NAMALWA (cell line): ENCODE measurements around the gene PCDH7.
A peak's percentile ranks its signal among the peaks of the same experiment; 100 is the strongest.

Source experiments
- DNase-seq: peaks from one replicate; pipeline ENCODE4 v3.0.0-alpha.2; 2015; ENCODE audit warnings: low spot score

PCDH7 gene

DNA sequence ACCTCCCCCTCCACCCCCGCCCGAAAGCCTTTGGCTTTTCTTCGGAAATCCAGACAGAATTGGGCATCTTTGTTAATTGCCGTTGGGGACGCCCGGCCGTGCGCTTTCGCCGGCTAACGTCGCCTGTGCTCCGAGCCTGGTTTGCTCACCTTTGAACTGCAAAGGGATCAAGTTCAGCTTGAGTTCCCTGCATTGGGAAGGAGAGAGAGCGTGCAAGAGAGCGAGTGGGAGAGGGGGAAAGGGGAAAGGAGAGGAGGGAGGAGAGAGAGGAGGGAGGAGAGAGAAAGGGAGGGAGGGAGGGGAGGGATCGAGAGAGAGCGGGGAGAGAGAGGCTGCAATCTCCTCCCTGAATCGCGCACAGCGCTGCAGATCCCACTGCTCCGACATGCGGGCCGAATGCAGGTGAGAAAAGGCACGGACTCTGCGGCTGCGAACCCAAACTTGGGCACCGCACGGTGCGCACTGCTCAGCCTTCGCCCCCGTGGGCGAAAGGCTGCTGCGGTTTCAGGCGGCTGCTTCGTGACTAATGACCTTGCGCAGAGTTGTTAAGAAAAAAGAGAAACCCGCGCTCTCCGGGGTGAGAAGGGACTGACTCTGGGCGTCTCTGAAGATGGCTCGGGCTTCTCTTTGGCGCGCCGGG lies at the start of gene PCDH7:
TSS of gene PCDH7 (plus strand) at position 349 of the 640 bp plus-strand sequence. CDS start 1,054 bp downstream, outside the sequence.
- no peak for DNase-seq

- DNase-seq, result no peak
These were observed 48.2 kb upstream of the PCDH7 start for GRCh38 chr4:30671926-30672448.

DNA sequence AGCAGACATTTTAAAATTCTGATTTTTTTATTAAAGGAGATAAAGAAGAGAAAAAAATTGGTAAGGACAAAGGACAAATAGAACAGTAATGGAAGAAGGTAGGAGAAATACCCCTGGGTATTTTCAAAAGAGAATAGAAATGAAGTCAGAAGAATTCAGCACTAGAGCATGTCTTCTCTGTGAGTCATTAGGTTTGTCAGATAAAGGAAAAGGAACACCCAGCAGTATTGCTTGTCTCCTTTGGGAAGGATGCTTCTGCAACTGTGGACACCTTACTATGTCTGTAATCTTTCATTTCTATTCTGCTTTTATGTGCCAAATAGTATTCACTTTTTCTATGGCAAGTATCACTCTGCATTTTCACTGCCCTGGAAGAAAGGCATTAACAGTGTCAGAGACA lies 24.0 kb upstream of the PCDH7 start:
- no peak for DNase-seq

DNA sequence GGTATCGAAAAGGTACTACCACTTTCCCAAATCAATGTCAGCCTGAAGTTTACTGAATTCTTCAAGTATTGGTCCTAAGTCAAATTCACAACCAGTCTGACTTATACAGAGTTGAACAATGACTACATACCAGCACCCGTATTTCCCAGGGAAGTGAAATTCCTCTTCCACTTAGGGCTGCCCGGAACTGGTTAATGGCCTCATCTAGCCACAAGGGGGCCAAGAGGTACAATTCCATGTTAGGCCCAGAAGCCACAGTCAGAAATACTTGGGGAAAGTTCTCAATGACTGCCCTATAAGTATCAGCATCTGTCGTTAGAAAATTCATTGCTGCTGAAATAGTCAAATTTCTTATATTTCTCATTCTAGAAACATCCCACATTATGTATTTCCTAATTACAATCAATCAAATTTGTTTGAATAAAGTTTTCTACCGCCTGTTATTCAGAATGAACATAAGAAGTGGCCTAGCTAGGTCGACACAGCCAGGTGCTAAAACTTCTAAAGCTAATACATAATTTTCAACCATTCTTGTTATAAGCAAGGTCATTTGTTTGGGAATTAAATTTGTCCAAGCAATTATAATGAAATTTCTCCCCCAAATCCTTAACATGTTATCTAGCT lies 5.6 kb upstream of the PCDH7 start:
- peak; percentile 57 for DNase-seq

GRCh38 chr4:30716158-30716557 lies 4.0 kb upstream of the PCDH7 start:
- DNase-seq, result peak; percentile 48

GRCh38 chr4:30716681-30717207 lies 3.4 kb upstream of the PCDH7 start:
- DNase-seq, result peak; percentile 6

- DNase-seq, result no peak
These were observed 2.8 kb upstream of the PCDH7 start for GRCh38 chr4:30717208-30718020.

DNA sequence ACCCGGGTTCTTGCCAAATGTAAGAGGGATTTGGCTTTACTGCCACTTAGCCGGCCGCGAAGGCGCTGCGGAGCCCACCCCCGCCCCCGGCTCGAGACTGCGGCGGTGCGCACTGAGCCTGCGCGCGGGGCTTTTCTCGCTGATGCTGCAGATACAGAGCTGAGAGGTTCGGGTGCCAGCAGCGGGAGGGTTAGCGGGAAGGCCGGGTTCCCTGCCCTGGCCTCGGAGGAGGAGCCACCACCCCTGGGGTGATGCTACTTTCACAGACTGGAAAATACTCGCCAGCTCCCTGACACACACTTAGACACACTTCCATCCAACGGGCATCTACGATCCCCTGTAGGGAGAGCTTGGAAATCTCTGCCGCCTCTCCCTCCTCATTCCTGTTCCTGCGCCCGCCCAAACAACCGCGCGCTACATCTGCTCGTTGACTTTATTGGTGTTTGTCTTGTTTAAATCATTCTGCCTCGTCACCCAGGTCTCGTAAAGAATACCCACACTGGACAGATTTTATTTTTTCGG lies 2.1 kb upstream of the PCDH7 start:
- no peak for DNase-seq

GRCh38 chr4:30718641-30719453 lies 1.3 kb upstream of the PCDH7 start:
- DNase-seq, result no peak

DNA sequence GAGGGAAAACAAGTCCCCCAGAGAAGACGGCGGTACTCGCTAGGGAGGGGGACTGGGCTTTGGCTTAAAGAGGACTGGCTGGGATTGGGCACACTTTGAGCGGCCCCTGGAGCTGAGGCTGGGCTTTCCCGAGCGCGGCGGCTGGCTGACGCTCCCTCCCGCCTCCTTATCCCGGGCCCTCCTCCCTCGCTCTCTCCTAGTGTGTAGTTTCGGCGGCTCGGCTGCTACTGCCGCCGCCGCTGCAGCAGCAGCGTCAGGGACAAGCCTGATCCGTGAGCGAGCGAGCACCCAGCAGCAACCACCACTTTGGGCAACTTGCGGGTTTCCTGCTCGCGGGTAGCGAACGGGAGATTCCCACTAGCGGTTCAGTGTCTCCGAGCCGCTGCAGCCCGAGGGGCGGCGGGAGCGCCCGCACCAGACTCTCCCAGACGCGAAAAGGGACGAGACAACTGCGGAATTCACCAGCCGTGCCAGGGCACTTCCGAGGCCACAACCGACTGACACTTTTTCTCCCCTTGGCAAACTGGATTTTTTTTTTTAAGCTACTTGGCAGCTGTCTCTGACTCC lies 632 bp upstream of the PCDH7 start:
- DNase-seq, result no peak

DNA sequence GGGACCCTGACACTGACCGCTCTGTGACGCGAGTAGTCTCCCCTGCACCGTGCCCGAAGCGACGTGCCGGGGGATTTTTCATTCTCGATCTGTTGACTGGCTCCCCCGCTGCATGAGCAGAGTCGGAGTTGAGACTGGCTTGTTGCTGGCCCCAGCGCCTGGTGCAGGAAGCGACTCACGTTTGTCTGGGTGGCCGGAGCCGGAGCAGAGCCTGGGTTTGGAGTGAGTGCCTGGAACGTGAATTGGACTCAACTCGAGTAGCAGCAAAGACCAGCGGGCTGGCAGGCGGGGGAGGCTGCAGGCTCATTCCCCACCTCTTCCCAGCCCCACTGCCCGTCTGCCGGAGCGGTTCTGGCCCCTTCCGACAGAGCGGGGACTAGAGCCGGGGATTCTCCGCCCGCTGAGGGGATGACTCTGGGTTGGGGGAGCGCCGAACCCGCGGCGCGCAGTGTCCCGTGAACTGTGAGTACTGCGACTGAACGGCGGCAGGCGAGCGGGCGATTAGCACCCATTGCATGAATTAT lies 554 bp downstream of the PCDH7 start:
- DNase-seq, result no peak

- no peak for DNase-seq
These were observed 1.3 kb downstream of the PCDH7 start for GRCh38 chr4:30721185-30722091.

DNA sequence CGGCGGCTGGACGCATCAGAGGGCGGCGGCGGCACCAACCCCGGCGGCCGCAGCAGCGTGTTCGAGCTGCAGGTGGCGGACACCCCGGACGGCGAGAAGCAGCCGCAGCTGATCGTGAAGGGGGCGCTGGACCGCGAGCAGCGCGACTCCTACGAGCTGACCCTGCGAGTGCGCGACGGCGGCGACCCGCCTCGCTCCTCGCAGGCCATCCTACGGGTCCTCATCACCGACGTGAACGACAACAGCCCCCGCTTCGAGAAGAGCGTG lies 1.9 kb downstream of the PCDH7 start:
- no peak for DNase-seq

DNA sequence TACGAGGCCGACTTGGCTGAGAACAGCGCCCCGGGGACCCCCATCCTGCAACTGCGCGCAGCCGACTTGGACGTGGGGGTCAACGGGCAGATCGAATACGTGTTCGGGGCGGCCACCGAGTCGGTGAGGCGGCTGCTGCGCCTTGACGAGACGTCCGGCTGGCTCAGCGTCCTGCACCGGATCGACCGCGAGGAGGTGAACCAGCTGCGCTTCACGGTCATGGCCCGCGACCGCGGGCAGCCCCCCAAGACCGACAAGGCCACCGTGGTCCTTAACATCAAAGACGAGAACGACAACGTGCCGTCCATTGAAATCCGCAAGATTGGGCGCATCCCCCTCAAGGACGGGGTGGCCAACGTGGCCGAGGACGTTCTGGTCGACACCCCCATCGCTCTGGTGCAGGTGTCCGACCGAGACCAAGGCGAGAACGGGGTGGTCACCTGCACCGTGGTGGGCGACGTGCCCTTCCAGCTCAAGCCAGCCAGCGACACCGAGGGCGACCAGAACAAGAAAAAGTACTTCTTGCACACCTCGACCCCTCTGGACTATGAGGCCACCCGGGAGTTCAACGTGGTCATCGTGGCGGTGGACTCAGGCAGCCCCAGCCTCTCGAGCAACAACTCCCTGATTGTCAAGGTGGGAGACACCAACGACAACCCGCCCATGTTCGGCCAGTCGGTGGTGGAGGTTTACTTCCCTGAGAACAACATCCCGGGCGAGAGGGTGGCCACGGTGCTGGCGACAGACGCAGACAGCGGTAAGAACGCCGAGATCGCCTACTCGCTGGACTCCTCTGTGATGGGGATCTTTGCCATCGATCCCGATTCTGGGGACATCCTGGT lies 2.4 kb downstream of the PCDH7 start:
- DNase-seq, result no peak

DNA sequence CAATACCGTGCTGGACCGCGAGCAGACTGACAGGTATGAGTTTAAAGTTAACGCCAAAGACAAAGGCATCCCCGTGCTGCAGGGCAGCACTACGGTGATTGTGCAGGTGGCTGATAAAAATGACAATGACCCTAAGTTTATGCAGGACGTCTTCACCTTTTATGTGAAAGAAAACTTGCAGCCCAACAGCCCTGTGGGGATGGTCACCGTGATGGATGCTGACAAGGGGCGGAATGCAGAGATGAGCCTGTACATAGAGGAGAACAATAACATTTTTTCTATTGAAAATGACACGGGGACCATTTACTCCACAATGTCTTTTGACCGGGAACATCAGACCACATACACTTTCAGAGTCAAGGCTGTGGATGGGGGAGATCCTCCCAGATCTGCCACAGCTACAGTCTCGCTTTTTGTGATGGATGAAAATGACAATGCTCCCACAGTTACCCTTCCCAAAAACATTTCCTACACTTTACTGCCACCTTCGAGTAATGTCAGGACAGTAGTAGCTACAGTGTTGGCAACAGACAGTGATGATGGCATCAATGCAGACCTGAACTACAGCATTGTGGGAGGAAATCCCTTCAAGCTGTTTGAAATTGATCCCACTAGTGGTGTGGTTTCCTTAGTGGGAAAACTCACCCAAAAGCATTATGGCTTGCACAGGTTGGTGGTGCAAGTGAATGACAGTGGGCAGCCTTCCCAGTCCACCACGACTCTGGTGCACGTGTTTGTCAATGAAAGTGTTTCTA lies 3.2 kb downstream of the PCDH7 start:
- DNase-seq, result no peak

- DNase-seq, result no peak
These were observed 4.1 kb downstream of the PCDH7 start for GRCh38 chr4:30724247-30724646.

GRCh38 chr4:30725562-30725961 lies 5.4 kb downstream of the PCDH7 start:
- no peak for DNase-seq

DNA sequence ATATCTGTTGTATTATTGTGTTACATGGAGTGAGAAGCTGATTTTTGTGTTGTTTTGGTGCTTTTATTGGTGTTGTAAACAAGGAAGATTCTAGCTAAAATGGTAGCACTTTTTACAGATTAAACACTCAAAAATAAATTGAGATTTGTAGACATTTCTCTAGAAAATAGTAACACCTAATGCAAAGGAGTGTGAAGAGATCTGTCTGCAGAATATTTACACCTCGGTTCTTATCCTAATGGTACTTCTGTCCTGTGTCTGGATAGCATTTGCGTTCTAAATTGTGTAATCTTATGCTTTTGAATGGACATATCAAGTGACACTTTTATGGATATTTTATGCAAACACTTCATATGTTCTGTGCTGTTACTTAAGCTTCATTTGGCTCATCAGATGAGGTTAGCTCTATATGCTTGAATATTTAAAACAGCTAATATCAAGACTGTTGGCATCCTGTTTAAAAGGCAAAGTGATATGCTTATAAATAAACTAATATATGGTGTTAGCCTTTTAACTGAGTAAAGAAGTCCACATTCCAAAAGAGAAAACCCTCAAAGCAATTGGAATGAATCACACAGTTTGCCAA lies 6.0 kb downstream of the PCDH7 start:
- no peak for DNase-seq
